ENCODE results near the gene CXXC5. TPM values are rescaled to one million over a fixed set of nuclear protein-coding genes. Genes with fewer than 3 reads are reported as not detected.
A peak's percentile ranks its signal among the peaks of the same experiment; 100 is the strongest.

The CXXC5 gene
- total and polyA plus RNA-seq, 2 of the 4 experiments (the other 2 are of a cell fraction): 24.9 to 35.7 TPM

- POLR2A ChIA-PET (ENCODE audit: unreplicated experiment): no interaction called here
- Histone ChIP-seq H2AK9ac (replicated peaks; ENCODE audit: low read depth, low read length, poor library complexity) (peak overlapping the region; percentile 50), H3K9me3 (ENCODE audit: control insufficient read depth, insufficient read depth, low read length) (no peaks in the 10 kb centered on the region), H3K27me3 (ENCODE audit: control insufficient read depth, insufficient read depth, low read length) (no peaks in the 10 kb centered on the region), H4K91ac (ENCODE audit: insufficient read depth, low read depth, low read length) (no peak overlapping the region), H3K4me3 (ENCODE audit: insufficient read depth, low read depth, low read length) (no peak overlapping the region), H2BK5ac (ENCODE audit: low read depth, low read length, poor library complexity, severe bottlenecking) (no peak overlapping the region), H3K9me1 (ENCODE audit: insufficient read depth, low read length) (peaks cover 19% of the 10 kb centered on the region), H3K23ac (ENCODE audit: low read depth, low read length) (no peak overlapping the region), H3K4ac (ENCODE audit: low read depth, low read length) (no peak overlapping the region), H4K5ac (ENCODE audit: low read depth, low read length) (no peak overlapping the region), H3K4me1 (ENCODE audit: control insufficient read depth, insufficient read depth, low read length) (peaks cover 16% of the 10 kb centered on the region), H3K14ac (replicated peaks; ENCODE audit: low read depth, low read length) (no peak overlapping the region), H2BK120ac (ENCODE audit: low read depth, low read length) (no peak overlapping the region), H2AK5ac (ENCODE audit: low read depth, low read length) (no peak overlapping the region), H4K8ac (ENCODE audit: low read depth in 2 of 2, low read length in 2 of 2) (no peak overlapping the region), H3K27ac (ENCODE audit: insufficient read depth, low read length) (no peak overlapping the region), H3K79me1 (ENCODE audit: low read depth in 1 of 2, low read length in 2 of 2) (peaks cover 10 to 53% of the 10 kb centered on the region in 2 experiments; a peak in 3 of 4 replicates), H2BK15ac (ENCODE audit: low read depth, low read length) (no peak overlapping the region), H3K9ac (ENCODE audit: low read depth, low read length) (no peak overlapping the region), H3K18ac (ENCODE audit: low read depth, low read length) (no peak overlapping the region), H3K36me3 (ENCODE audit: control insufficient read depth, insufficient read depth, low read length) (peaks cover 17% of the 10 kb centered on the region), H3K4me2 (ENCODE audit: low read depth, low read length) (no peak overlapping the region), H4K20me1 (ENCODE audit: insufficient read depth, low read length) (peaks cover 54% of the 10 kb centered on the region), H2AFZ (replicated peaks; ENCODE audit: low read length, poor library complexity) (no peak overlapping the region), H3K56ac (ENCODE audit: extremely low read depth, insufficient read depth, low read length) (no peak overlapping the region), H2BK20ac (ENCODE audit: low read depth, low read length) (no peak overlapping the region)
- intact Hi-C loops (cut with micrococcal nuclease) (no loop called here), dilution Hi-C loops (cut with HindIII; ENCODE audit: low sequenced_read_pairs, unreplicated experiment) (no loop called here), in situ Hi-C loops (cut with MboI; ENCODE audit: low sequenced_read_pairs) (no loop called here)
- WGBS, 2 experiments (ENCODE audit: extremely low coverage in 2 of 2, insufficient read length in 1 of 2): 73% methylated on average over 5 of the region's 29 CpGs; no CpG with 5 or more reads in 1 of the 2 experiments
- TF ChIP-seq MAZ (IDR thresholded peaks at IDR 0.05; ENCODE audit: borderline replicate concordance, low read depth, low read length): no peak
- TF ChIP-seq FOS (IDR thresholded peaks at IDR 0.05; ENCODE audit: low read depth, low read length): no peak
- no peak for TF ChIP-seq RAD21 (IDR thresholded peaks at IDR 0.05; ENCODE audit: low read length)
- BruUV-seq (replicated peaks): no TSS peak
- no peak for DNase-seq
- CTCF ChIA-PET: interaction anchor here (1.6 kb wide), 1 partner anchor 88 kb away, joined by 6 read pairs; no protein-coding TSS in a partner anchor
- no peak for ATAC-seq (ENCODE audit: low read depth)
These were observed 29.0 kb downstream of the CXXC5 start for GRCh38 chr5:139676951-139677735.

Measured in IMR-90 (cell line).